Endometrium (tissue), 2 donors: ENCODE data around the gene POLA2.
"Not testable (repeated sequence)": the region's sequence is repeated elsewhere in the genome, so short reads cannot be mapped to it uniquely, and the experiment has no call there.

ENCODE experiments used
- FAIRE-seq: peaks from 2 replicates; lab custom pipeline; 2012; peaks lifted over from hg19 to GRCh38; lab: Jason Lieb, UNC
- donor health status: control.
- donor health status: control.

POLA2 gene

DNA sequence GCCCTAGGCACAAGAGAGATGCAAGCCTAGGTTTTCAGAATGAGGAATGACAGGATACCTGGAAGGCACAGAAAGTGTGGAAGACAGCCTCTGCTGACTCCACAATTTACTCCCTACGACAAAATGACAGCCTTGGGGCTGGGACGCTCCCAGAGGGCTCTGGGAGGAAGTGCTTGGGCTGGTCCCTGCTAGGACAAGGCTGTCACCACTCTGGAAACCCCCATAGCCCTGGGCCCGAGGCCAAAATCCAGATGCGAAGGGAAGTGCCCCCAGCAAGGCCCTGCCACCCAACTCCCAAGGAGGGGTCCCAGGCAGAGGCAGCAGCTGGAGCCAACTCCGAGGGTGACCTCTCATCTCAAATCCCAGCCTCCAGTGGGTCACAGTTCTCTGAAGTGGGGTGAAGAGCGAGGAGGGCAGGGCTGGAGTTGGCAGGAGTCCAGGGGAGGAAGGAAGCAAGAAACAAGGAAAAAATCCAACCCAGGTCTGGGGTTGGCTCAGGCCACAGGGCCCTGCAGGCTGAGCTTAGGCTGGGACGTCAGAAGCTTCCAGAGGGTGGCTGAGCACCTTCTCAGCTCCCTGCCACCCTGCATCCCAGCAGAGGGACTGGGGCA is 46.6 kb downstream of the POLA2 start:
- no peak for FAIRE-seq

- no peak for FAIRE-seq
These were observed 47.2 kb downstream of the POLA2 start for GRCh38 chr11:65309006-65309405.

- FAIRE-seq, result no peak
These were observed 48.5 kb downstream of the POLA2 start for GRCh38 chr11:65310215-65310614.

DNA sequence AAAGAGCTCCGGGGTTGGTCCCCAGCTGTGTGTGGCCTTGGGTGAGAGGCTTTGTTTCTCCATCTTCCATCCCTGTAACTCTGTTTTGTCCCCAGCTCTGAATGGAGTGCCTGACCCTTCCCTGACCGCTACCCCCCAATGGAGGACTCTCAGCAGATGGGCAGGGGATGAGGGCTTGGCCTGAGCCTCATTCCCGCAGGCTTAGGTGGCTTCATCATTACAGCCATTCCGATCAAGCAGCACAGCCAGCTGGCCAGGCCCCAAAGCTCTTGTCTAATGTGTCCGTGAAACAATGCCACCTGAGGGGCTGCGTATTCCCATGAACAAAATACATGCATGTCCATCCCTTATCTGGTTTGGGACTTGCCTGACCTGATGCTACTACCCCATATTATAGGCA is 49.0 kb downstream of the POLA2 start:
- FAIRE-seq, result no peak

DNA sequence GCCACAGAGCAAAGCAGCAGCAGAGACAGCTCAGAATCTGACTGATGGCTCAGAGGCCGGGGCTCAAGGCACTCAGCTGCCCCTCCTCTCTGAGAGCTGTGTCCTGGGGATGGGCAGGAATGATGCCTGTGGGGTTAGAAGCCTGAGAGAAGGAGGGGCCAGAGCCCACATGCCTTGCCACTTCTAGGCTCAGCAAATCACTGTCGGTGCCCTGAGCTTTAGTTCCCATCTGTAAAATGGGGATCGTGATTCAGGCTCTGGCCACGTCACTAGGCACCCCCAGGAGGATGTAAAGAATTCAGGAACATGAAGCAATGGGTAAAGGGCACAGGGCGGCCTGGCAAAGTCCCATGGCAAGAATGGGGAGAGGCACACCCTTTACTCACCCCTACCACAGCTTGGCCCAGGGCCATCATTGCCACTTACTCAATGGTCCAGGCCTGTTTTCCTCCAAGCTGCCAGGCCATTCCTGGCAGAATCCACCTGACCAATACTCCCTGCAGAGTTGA is 49.5 kb downstream of the POLA2 start:
- no peak for FAIRE-seq

DNA sequence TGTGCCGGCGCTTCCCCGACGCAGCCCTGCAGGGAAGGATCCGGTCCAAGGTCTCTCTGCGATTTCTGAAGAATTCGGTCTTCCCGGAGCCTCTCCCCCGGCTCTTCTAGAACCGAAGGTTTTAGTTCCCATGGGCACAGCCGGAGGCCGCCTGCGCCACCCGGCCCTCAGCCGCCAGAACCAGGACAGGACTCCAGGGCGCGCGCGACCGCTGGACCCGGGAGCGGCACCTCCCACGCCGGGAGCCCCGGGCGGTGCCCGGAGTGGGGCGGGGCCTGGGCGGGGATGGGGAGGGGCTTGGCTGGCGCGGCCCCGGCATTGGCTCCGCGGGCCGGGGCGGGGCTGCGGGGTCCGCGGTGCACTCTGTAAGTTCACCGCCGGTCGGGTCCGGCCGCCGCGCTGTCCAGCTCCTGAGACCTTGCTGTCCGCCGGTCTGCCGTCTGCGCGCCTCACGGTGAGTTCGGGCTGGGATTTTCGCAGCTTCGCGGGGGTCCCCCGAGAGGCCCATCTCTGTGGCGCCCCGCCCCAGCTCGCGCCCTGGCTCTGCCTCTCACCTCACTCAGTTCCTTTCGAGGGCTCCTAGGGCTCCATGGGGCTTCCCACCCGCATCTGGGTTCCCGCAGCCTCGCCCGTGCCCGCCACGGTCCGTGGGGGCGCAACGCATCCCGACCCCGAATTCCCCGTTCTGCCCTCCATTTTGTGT is 52.9 kb downstream of the POLA2 start, which contains the start of gene CDC42EP2:
CDC42EP2 (plus strand) TSS at position 366 of the 703 bp plus-strand sequence. CDS start 6,033 bp downstream, outside the sequence.
- no peak for FAIRE-seq

DNA sequence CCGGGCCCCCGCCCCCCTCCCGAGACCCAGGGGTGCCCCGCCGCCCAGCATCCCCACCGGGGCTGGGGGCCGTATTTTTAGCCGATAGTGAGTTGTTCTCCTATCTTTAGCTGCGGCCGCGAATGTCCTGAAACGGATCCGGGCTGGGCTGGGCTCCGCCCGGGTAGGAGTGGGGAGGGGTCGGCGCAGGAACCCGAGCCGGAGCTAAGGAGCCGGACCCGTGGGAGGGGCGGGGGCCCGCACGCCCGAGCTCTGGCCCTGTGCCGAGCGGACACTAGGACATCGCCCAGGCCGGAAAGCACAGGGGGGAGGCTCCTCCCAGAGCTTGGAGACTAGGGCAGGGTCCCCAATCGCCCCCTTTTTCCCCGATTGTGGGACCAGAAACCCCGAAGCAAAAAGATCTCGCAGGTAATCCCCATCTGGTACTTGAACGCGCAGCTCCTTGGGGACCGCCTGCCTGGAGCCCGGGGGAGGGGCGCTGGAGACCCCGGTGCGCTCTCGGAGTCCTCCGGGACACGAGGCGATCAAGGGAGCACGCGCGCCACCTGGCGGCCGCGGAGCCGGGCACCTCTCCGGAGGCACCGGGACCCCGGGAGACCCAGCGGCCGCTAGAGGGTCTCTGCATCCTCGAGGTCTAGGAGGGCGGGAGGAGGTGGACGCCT is 53.6 kb downstream of the POLA2 start:
- FAIRE-seq, result no peak

DNA sequence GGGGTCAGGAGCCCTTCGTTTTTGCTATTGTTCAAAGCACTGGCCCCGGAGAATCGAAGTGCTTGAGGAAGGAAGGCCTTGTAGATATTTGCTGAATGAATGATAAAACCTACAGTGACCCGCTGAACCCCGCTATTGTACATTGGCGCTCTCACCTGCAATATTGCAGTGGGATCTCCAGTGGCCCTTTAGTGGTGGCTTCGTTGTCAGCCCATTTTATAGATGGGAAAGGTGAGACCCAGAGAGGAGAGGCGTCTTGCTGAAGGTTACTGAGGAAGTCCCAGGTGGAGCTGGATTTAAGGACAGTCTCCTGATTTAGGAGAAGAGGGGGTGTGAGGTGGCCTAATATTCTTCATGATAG is 54.1 kb downstream of the POLA2 start:
- no peak for FAIRE-seq

GRCh38 chr11:65316227-65317024 is 54.7 kb downstream of the POLA2 start:
- FAIRE-seq, result no peak

DNA sequence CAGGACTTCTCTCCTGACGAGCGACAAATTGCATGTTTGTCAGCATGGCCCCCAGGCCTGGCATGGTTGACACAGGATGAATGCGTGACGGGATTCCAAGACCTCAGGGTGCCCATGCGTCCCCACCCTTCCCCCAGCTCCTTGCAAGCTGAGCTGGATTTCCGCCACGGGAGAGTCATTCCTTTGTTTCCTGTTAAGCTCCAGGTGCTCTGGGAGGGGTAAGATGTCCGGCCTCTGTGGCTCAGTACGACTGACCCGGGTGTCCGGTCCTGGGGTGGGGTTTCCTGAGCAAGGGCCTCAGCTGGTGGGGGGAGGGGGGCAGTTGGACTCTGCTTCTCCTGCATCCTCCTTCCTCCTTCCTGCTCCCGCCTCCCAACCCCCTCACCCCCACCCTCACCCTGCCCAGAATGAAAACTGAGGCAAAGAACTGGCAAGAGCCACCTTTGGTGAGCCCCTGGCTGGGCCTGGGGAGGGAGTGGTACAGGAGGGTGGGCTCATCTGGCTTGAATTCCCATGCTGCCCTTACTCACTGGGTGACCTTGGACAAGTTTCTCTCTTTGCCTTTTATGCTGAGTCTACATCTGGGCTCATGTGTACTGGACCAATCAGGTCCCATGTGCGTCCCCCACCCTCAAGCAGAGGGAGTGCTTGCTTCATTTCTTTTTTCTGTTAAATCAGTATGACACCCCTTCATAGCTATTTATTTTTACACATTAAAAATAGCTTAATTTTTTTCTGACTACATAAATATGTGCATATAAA is 55.4 kb downstream of the POLA2 start:
- FAIRE-seq, result peak; percentile 68

DNA sequence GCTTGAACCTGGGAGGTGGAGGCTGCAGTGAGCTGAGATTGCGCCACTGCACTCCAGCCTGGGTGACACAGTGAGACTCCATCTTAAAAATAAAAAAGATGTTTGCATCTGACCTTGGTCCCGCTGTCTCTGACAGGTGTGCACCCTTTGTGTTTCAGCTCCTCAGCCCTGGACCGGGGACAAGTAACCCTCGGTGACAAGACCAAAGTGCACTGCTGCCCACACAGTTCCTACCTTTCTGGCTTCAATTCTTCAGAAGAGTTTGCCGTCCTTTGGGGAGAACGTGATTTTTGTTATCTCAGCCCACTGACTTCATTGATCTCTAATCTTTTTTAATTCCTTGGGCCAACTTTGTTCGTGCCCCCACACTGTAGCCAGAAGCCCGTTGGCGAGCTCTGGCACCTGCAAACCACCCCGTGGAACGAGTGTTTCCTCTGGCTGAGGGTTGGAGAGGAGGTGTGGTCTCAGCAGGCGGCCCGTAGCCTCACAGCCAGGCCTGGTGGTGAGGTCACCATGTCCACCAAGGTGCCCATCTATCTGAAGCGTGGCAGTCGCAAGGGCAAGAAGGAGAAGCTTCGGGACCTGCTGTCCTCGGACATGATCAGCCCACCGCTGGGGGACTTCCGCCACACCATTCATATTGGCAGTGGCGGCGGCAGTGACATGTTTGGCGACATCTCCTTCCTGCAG is 58.8 kb downstream of the POLA2 start:
- FAIRE-seq, result no peak

GRCh38 chr11:65321076-65321475 is 59.3 kb downstream of the POLA2 start:
- FAIRE-seq, result no peak

DNA sequence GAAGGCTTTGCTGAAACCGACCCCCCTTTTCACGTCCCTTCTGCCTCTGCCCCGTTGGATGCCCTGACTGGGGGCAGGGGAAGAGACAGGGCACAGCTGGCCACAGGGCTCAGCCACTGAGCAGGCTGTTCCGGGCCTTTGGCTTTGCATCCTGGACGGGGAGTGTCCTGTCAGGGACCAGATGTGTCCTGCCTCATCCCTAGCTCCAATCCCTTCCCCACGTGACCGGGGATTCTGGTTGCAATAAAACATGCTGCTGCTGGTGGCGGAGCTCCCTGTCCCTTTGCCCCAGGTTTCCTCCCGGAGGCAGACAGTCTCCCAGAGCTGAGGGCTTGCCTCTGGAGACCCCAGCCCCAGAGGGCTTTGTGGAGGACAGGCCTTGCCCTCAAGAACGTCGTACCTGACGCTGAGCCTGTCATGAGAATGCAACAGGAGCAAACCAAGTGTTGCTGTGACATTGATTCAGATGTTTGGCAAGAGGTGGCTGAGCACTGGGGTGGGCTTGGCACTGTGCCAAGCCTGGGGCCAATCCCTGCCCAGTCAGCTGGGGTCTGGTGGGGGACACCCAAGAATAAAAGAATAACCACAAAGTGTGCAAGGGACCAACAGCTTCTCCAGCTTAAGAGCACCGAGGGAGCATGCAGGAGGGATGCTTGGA is 60.2 kb downstream of the POLA2 start:
- FAIRE-seq, result no peak

- no peak for FAIRE-seq
These were observed 62.1 kb downstream of the POLA2 start for GRCh38 chr11:65323813-65324212.

DNA sequence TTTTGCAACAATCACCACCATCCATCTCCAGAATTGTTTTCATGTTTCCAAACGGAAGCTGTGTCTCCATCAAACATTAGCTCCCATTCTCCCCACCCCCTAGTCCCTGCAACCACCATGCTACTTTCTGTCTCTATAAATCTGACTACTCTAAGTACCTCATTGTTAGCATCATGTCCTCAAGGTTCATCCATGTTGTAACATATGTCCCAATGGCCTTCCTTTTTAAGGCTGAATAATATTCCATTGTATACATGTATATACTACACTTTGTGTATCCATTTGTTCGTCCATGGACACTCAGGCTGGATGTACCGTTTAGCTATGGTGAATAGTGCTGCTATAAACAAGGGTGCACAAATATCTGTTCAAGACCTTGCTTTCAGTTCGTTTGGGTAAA is 63.7 kb downstream of the POLA2 start:
- no peak for FAIRE-seq

DNA sequence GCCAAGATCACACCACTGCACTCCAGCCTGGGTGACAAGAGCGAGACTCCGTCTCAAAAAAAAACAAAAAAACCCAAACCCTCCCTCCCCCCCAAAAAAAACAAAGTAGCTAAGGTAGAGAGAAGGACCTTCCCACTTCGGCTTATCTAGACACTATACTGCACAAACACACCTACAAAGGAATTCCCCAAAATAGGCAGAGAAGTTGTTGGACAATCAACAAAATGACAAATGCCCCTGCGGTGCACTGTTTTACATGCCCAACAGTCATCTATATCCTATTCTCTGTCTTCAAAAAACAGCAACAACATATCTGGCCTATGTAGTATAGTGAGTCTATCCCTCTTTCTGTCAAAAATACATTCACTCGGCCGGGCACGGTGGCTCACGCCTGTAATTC is 65.3 kb downstream of the POLA2 start:
- FAIRE-seq, result no peak

DNA sequence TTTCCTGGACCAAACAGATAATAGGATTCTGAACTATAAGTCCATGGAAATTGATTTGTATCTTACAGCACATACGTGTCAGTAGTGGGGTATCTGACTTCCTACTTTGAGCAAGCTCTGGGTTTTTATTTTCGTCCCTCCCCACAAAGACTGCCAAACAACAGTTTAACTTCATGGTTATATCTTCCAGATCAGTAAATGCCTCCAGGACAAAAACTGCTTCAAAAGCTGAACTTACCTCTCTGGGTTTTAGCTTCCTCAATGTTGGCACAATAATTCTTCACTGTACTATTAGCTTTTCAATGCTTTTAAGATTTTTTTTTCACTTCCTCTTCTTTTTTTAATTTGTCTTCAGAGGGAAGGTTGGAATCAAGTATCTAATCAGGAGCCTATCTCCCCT is 67.7 kb downstream of the POLA2 start:
- no peak for FAIRE-seq

- no peak for FAIRE-seq
These were observed 68.2 kb downstream of the POLA2 start for GRCh38 chr11:65329944-65330403.

GRCh38 chr11:65330544-65330943 is 68.8 kb downstream of the POLA2 start:
- FAIRE-seq, result no peak

GRCh38 chr11:65332591-65332990 is 70.8 kb downstream of the POLA2 start:
- not testable (repeated sequence) for FAIRE-seq
